HepG2 (cell line): ENCODE measurements around the gene PATL2. TPM values are rescaled to one million over a fixed set of nuclear protein-coding genes. Genes with fewer than 3 reads are reported as not detected.

ENCODE experiments used
- ATAC-seq: fragments of 200-7000 bp; cut with Tn5 transposase; 3 replicates; pipeline ENCODE4 v1.9.1; 2020; ENCODE audit warnings: mild to moderate bottlenecking, moderate library complexity
- BruUV-seq: library from RNA; stranded (reverse); fragments of 400-500 nt; replicated peaks from 2 replicates; lab custom pipeline; 2021; lab: Mats Ljungman, UMichigan
- CTCF ChIA-PET: fragments of 300-600 bp; formaldehyde crosslinking; extraction: SDS; loops from one replicate; lab custom pipeline; 2021; ENCODE audit warnings: low total read pairs, inconsistent platforms, low intra/inter-chr PET ratio; lab: Yijun Ruan, JAX
- POLR2A ChIA-PET: fragments of 350-600 bp; sonication (Branson Sonifier 250); formaldehyde crosslinking; loops from one replicate; lab custom pipeline; 2020; ENCODE audit warnings: antibody characterized with exemption, inconsistent platforms; lab: Yijun Ruan, JAX
- DNase-seq: peaks from one replicate; pipeline ENCODE4 v3.0.0-alpha.2; 2015; ENCODE audit warnings: low spot score
- FAIRE-seq: peaks from 3 replicates; lab custom pipeline; 2011; peaks lifted over from hg19 to GRCh38; lab: Jason Lieb, UNC
- H2AFZ ChIP-seq: one replicate; pipeline ENCODE4 v1.6.1; 2011; ENCODE audit warnings: low read length, inconsistent platforms
- H3K27ac ChIP-seq: fragments of 300-600 bp; 3 replicates; pipeline ENCODE4 v1.8.0; 2011; ENCODE audit warnings: mixed run types, mild to moderate bottlenecking, mixed read lengths, low read length, inconsistent platforms; ENCODE audit not compliant: insufficient read depth; ENCODE audit errors: extremely low read length
- H3K27me3 ChIP-seq, 2 experiments: fragments of 200-600 bp in 1 of 2; 2 replicates in 1 of 2; 3 replicates in 1 of 2; pipeline versions ENCODE4 v1.6.0 to v1.8.0; 2011; ENCODE audit warnings: low read length in 2 of 2, mild to moderate bottlenecking in 2 of 2, moderate library complexity in 2 of 2, inconsistent platforms in 1 of 2; ENCODE audit not compliant: insufficient read depth in 2 of 2, control insufficient read depth in 1 of 2
- H3K36me3 ChIP-seq, 2 experiments: fragments of 200-600 bp in 1 of 2; replicated peaks in 1 of 2; 2 replicates in 1 of 2; 3 replicates in 1 of 2; pipeline versions ENCODE4 v1.5.1 to v1.8.0; 2011; ENCODE audit warnings: low read length in 2 of 2, inconsistent platforms in 1 of 2; ENCODE audit not compliant: insufficient read depth in 2 of 2, control insufficient read depth in 1 of 2
- H3K4me1 ChIP-seq: 2 replicates; pipeline ENCODE4 v1.5.1; 2012; ENCODE audit warnings: low read length, inconsistent platforms; ENCODE audit not compliant: insufficient read depth
- H3K4me2 ChIP-seq: 2 replicates; pipeline ENCODE4 v1.6.0; 2011; ENCODE audit warnings: low read depth, low read length, inconsistent platforms
- H3K4me3 ChIP-seq, 3 experiments: fragments of 200-600 bp in 1 of 3; sonication (generic), shearing (Covaris generic) in 1 of 3; replicated peaks in 1 of 3; 2 replicates each; pipeline ENCODE4 v1.5.1; 2011 to 2016; ENCODE audit warnings: low read length in 3 of 3, inconsistent platforms in 2 of 3, low read depth in 2 of 3, mild to moderate bottlenecking in 2 of 3, control low read depth in 1 of 3, mixed read lengths in 1 of 3; ENCODE audit not compliant: insufficient read depth in 1 of 3
- H3K79me2 ChIP-seq: one replicate; pipeline ENCODE4 v1.6.1; 2011; ENCODE audit warnings: low read length, inconsistent platforms; ENCODE audit not compliant: insufficient read depth
- H3K9ac ChIP-seq: 2 replicates; pipeline ENCODE4 v1.6.0; 2011; ENCODE audit warnings: mild to moderate bottlenecking, low read depth, low read length, inconsistent platforms; ENCODE audit not compliant: insufficient read depth
- H3K9me3 ChIP-seq: 2 replicates; pipeline ENCODE4 v1.5.1; 2012; ENCODE audit warnings: mild to moderate bottlenecking, low read length
- H4K20me1 ChIP-seq: 2 replicates; pipeline ENCODE4 v1.6.0; 2011; ENCODE audit warnings: inconsistent platforms, mild to moderate bottlenecking, low read length, moderate library complexity; ENCODE audit not compliant: insufficient read depth
- ETV6 ChIP-seq: sonication (generic); formaldehyde crosslinking; conservative IDR thresholded peaks from 2 replicates; pipeline ENCODE4 v1.4.0; 2020; ENCODE audit warnings: missing genetic modification reagents
- PITX1 ChIP-seq: sonication (generic); formaldehyde crosslinking; IDR thresholded peaks from 2 replicates; pipeline ENCODE4 v1.5.1; 2020; ENCODE audit warnings: mild to moderate bottlenecking, missing genetic modification reagents
- ZBTB42 ChIP-seq: sonication (generic); formaldehyde crosslinking; IDR thresholded peaks from 2 replicates; pipeline ENCODE4 v1.5.0; 2020; ENCODE audit warnings: mild to moderate bottlenecking, missing genetic modification reagents
- ZNF230 ChIP-seq: sonication (generic); formaldehyde crosslinking; IDR thresholded peaks from 2 replicates; pipeline ENCODE4 v1.4.0; 2020; ENCODE audit warnings: mild to moderate bottlenecking, missing genetic modification reagents
- ZNF883 ChIP-seq: sonication (generic); formaldehyde crosslinking; IDR thresholded peaks from 2 replicates; pipeline ENCODE4 v1.5.1; 2020; ENCODE audit warnings: mild to moderate bottlenecking, missing genetic modification reagents; ENCODE audit errors: not compliant biosample characterization
- WGBS: methylation state at CpG from one replicate; pipeline ENCODE4 v1.1.6; 2017; ENCODE audit warnings: low lambda C conversion rate; 5-methylcytosine and 5-hydroxymethylcytosine counted together
- in situ Hi-C: cut with HindIII; loops from 2 replicates; pipeline ENCODE4 v1.10.0; 2017; ENCODE audit warnings: low pct_unique_long_range_greater_than_20kb; ENCODE audit not compliant: extremely low pct_ligation_motif_present
- intact Hi-C: fragments of 100-400 bp; cut with micrococcal nuclease; formaldehyde crosslinking; loops from one replicate; pipeline ENCODE4 v1.10.0; 2022; ENCODE audit not compliant: unreplicated experiment
- polyA plus RNA-seq, 8 experiments: library from polyadenylated mRNA; depleted of rRNA in 3 of 8; stranded (reverse) in 7 of 8; unstranded in 1 of 8; fragments of >200 nt; fragmentation: Illumina TruSeq in 4 of 8; extraction: Trizol in 4 of 8; gene quantifications; 2 replicates each; pipeline versions ENCODE4 v1.2.1 to v1.2.3, GENCODE V29; 2011 to 2016; ENCODE audit warnings: low read depth in 4 of 8, missing spikeins in 1 of 8, mixed read lengths in 1 of 8; ENCODE audit not compliant: insufficient read depth in 1 of 8
- total RNA-seq, 5 experiments: library from RNA; depleted of rRNA; stranded (reverse); fragments of >200 nt; fragmentation: Illumina TruSeq; extraction: Trizol; gene quantifications; 2 replicates each; pipeline ENCODE4 v1.2.3, GENCODE V29; 2016; ENCODE audit warnings: low read depth in 1 of 5
- TF ChIP-seq, protein P1 (sequence below): sonication (generic); formaldehyde crosslinking; conservative IDR thresholded peaks from 2 replicates; pipeline ENCODE4 v1.4.0; 2020; ENCODE audit warnings: missing genetic modification reagents
- TF ChIP-seq, protein P2 (sequence below): IDR thresholded peaks from 2 replicates; pipeline ENCODE4 v1.6.1; 2016; ENCODE audit warnings: mild to moderate bottlenecking, missing biosample characterization, missing genetic modification reagents
- TF ChIP-seq, protein P3 (sequence below): sonication (generic); formaldehyde crosslinking; IDR thresholded peaks from 2 replicates; pipeline ENCODE4 v1.8.0; 2022; ENCODE audit warnings: mild to moderate bottlenecking, missing genetic modification reagents; ENCODE audit not compliant: insufficient replicate concordance

Gene PATL2
- total and polyA plus RNA-seq, 2 of the 13 experiments (the other 11 are each of a cell fraction or from before 2014, with no cell fraction given): 0.15 to 0.53 TPM

DNA sequence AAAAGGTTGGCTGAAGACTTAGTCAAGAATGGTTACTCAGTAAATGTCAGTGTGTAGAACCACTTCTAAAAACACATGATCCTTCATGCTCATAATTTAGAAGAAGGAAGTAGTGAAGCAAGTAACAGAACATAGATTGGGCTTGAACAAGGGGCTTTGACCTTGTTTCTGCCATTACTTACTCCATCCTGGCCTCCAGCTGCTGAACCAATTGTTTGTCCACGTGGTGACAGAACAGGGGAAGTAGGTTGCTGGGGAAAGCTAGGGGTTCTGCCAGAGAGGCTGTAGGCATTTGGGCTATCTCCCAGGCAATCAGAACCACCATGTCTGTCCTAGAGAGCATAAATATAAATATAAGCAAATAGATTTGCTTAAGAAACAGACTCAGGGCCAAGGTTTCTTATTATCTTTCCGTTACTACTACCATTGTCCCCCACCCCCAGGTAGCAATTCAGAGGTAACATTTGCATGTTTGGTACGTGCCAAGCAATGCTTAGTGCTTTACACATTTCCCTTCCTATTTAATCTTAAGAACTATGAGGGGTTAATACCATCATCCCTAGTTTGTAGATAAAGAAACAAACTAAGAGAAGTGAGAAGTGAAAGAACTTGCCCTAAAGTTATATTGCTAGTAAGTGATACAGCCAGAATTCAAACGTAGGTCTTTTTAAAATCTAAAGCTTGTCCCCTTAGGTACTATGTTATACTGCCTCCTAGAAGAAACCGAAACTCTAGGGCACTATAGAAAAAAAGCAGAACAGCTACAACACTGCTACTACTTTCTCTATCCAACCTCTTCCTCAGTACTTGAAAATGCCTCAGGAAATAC, 44.7 kb downstream of the PATL2 start (continued):
- TF ChIP-seq, protein P1, sequence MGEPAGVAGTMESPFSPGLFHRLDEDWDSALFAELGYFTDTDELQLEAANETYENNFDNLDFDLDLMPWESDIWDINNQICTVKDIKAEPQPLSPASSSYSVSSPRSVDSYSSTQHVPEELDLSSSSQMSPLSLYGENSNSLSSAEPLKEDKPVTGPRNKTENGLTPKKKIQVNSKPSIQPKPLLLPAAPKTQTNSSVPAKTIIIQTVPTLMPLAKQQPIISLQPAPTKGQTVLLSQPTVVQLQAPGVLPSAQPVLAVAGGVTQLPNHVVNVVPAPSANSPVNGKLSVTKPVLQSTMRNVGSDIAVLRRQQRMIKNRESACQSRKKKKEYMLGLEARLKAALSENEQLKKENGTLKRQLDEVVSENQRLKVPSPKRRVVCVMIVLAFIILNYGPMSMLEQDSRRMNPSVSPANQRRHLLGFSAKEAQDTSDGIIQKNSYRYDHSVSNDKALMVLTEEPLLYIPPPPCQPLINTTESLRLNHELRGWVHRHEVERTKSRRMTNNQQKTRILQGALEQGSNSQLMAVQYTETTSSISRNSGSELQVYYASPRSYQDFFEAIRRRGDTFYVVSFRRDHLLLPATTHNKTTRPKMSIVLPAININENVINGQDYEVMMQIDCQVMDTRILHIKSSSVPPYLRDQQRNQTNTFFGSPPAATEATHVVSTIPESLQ: no peak
- no peak for TF ChIP-seq ZNF230
- TF ChIP-seq, protein P2, sequence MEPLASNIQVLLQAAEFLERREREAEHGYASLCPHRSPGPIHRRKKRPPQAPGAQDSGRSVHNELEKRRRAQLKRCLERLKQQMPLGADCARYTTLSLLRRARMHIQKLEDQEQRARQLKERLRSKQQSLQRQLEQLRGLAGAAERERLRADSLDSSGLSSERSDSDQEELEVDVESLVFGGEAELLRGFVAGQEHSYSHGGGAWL: no peak
- TF ChIP-seq ZBTB42: no peak
- no peak for TF ChIP-seq PITX1 (CRISPR knock-in tag)
- no peak for TF ChIP-seq ZNF883 (CRISPR knock-in tag)

DNA sequence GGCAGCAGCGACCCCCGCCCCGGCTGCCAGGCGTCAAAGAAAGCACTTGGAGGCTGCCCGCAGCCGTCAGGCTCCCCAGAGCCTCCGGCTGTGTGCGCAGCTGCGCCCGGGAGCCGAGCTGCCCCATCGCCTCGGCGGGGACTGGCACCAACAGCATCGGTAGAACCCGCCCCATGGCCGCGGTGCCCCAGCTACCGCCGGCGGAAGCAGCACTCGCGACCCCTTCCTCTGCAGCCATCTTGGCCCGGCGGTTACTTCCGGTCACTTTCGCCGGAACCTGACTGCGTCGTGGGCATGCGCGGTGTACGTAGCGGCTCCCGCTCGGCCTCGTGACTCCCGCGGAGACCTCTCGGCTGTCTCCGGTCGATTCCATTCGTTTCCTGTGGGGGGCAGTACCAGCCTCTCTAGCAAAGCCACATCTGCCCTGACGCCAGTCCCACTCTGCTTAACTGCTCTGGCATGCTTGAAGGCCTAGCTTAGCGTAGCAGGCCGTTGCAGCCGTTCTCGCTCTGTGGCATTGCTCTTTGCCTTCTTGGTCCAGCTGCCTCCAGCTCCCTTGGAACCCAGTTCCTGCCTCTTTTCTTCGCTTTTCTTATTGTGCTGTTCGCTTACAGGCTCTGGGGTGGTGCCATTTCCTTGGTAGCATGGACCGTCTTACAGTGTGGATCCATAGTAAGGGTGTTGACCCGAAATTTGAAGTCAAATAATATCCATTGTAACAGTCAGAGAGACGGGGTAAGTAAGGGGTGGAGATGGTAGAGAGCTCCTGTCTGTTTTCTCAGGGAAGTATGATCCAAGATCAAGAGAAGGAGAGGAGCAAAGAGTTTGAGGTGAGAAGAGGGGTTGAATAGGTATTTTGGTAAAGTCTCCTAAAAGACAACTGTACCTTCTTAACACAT, 47.5 kb downstream of the PATL2 start, which contains the start of gene SPG11:
TSS of gene SPG11 (minus strand) at position 253 of the 899 bp plus-strand sequence. CDS start at position 238, 15 bp downstream.
- Histone ChIP-seq H3K36me3 (0 out of 5 replicates have a peak, but pooled peaks cover 0 to 8% of the 10 kb centered on the region in 2 experiments), H3K9me3 (no peaks in the 10 kb centered on the region), H3K4me1 (peaks cover 20% of the 10 kb centered on the region), H3K4me3 (peak within 1 kb of the TSS; percentile 79 to 87 (median 83)), H3K79me2 (peaks cover 14% of the 10 kb centered on the region), H3K9ac (peak within 1 kb of the TSS; percentile 87), H3K4me2 (peak within 1 kb of the TSS; percentile 88), H2AFZ (peak within 1 kb of the TSS; percentile 83), H4K20me1 (no peaks in the 10 kb centered on the region), H3K27ac (peak within 1 kb of the TSS; percentile 89), H3K27me3 (no peaks in the 10 kb centered on the region; a peak in 1 of 5 replicates)
- ChIA-PET CTCF (interaction anchor here (2.6 kb wide), 1 partner anchor 75 kb away, joined by 20 read pairs; no protein-coding TSS in a partner anchor), POLR2A (interaction anchor here (0.8 to 4.2 kb wide), 20 partner anchors 9 to 249 kb away, joined by 3 to 115 read pairs (median 5); partner anchors contain the start of genes B2M, EIF3J, PATL2 and TRIM69)
- peak; percentile 92 for FAIRE-seq
- WGBS: 15% methylated on average over 16 of the region's 53 CpGs
- intact Hi-C loops (loop anchor here (1.0 to 2.0 kb wide), 3 partner anchors 47 to 75 kb away; partner anchors contain the start of genes B2M and PATL2), in situ Hi-C loops (loop anchor here (5.0 kb wide), 1 partner anchor 74 kb away; the partner anchor contains the start of gene TRIM69)
- BruUV-seq: no TSS peak
- DNase-seq: peak; percentile 96
- peak; percentile 93 for ATAC-seq
- TF ChIP-seq, protein P3, sequence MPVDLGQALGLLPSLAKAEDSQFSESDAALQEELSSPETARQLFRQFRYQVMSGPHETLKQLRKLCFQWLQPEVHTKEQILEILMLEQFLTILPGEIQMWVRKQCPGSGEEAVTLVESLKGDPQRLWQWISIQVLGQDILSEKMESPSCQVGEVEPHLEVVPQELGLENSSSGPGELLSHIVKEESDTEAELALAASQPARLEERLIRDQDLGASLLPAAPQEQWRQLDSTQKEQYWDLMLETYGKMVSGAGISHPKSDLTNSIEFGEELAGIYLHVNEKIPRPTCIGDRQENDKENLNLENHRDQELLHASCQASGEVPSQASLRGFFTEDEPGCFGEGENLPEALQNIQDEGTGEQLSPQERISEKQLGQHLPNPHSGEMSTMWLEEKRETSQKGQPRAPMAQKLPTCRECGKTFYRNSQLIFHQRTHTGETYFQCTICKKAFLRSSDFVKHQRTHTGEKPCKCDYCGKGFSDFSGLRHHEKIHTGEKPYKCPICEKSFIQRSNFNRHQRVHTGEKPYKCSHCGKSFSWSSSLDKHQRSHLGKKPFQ (CRISPR knock-in tag): peak; percentile 63
- no peak for TF ChIP-seq ETV6 (CRISPR knock-in tag)
